ENCODE measurements around the gene RAE1.
A peak's percentile ranks its signal among the peaks of the same experiment; 100 is the strongest.

The RAE1 gene

DNA sequence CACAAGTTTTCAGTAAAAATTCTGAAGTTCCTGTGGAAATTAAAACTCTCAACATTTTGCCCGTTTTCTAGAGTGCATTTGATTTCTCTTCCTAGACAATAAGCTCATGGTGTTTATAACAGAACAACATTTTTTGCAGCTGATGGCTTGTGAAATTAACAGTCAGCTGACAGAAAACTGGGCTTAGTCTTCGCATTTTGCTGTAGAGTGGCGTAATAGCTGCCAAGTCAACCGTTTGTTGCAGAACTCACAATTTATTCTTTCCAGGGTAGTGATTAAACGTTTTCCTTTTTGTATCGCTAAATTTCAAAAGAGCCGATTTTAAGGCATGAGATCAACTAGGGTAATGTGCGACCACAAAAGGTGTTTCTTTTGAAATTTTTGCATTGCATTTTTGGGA, 20.1 kb upstream of the RAE1 start:
- H3K36me3 ChIP-seq, result no peaks in the 10 kb centered on the region
- H3K9me3 ChIP-seq, result no peaks in the 10 kb centered on the region
- H3K27me3 ChIP-seq, result peaks cover 16% of the 10 kb centered on the region
- H3K4me3 ChIP-seq (ENCODE audit: low read depth, low read length), result no peak overlapping the region
- H3K4me1 ChIP-seq, result no peaks in the 10 kb centered on the region
- no peak for DNase-seq
- TF ChIP-seq, protein P1, sequence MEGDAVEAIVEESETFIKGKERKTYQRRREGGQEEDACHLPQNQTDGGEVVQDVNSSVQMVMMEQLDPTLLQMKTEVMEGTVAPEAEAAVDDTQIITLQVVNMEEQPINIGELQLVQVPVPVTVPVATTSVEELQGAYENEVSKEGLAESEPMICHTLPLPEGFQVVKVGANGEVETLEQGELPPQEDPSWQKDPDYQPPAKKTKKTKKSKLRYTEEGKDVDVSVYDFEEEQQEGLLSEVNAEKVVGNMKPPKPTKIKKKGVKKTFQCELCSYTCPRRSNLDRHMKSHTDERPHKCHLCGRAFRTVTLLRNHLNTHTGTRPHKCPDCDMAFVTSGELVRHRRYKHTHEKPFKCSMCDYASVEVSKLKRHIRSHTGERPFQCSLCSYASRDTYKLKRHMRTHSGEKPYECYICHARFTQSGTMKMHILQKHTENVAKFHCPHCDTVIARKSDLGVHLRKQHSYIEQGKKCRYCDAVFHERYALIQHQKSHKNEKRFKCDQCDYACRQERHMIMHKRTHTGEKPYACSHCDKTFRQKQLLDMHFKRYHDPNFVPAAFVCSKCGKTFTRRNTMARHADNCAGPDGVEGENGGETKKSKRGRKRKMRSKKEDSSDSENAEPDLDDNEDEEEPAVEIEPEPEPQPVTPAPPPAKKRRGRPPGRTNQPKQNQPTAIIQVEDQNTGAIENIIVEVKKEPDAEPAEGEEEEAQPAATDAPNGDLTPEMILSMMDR (IDR thresholded peaks at IDR 0.05; ENCODE audit: low read depth, low read length), result no peak

DNA sequence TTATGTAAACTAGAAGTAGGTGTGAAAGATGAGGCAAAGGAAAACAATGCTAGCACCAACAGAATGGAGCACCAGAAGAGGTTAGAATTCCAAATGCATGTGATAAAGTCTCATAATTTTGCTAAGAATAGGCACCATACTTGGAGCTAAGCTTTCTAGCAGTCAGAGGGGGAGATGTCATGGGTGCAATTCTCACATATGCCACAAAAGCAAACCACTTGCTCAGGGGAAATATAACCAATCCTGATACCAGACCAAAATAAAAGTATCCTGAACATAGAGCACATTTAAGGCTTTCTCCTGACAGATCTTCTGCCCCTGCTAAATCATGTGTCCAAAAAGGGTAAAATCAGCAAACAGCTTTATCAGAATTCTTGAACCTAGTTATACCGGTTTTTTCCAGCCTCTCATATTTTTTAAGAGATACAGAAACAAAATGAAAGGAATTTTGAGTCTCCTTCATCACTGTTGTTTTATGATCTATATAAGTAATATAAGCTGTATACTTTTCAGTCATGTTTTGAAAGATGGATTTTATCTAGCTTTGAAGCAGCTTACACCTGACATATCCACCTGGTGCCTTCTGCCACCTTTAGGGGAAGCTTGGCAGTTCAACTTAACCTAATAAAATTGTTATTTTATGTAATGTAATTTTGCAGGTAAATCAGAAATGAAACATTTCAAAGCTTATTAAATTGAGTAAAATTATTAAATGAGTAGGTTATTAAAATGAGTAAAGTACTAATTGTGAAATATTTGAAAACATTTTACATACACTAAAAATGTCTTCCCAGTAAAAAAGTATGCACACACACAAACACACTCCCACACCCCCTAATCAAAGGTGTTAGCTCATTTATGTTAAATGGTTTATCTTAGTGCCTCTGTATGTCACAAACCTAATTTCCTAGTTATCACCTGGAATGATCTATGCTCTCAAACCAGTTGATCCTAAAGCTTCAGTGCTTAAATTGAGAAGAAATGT, 18.7 kb upstream of the RAE1 start:
- DNase-seq, result no peak
- Histone ChIP-seq H3K36me3 (no peaks in the 10 kb centered on the region), H3K9me3 (no peaks in the 10 kb centered on the region), H3K27me3 (peaks cover 18% of the 10 kb centered on the region), H3K4me3 (ENCODE audit: low read depth, low read length) (no peak overlapping the region), H3K4me1 (no peaks in the 10 kb centered on the region)
- TF ChIP-seq, protein P1 (IDR thresholded peaks at IDR 0.05; ENCODE audit: low read depth, low read length), result peak; percentile 31; the same call in 1 of the 2 replicates

DNA sequence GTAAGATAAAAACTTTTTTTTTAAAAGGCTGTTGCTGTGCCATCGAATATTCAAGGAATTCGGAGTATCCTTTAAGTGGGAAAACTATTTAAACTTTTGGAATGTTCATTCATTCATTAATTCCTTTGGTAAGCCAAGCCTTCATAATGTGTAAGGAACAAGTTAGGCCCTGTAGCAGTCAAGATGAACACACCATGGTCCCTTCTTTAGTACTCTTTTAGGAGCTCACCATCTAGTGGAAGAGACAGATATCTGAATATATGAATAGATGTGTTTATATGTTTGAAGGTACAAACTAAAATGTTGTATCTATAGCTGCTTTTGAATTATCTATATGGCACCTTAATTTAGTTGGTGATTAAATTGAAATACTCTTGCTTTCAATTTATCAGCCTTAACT, 15.7 kb upstream of the RAE1 start:
- peaks cover 18% of the 10 kb centered on the region for H3K27me3 ChIP-seq
- no peaks in the 10 kb centered on the region for H3K9me3 ChIP-seq
- DNase-seq, result no peak

GRCh38 chr20:57341663-57342062, 9.4 kb upstream of the RAE1 start:
- Histone ChIP-seq H3K36me3 (no peaks in the 10 kb centered on the region), H3K27me3 (peaks cover 2% of the 10 kb centered on the region), H3K4me3 (ENCODE audit: low read depth, low read length) (no peak overlapping the region), H3K9me3 (no peaks in the 10 kb centered on the region), H3K4me1 (no peaks in the 10 kb centered on the region)
- TF ChIP-seq, protein P1 (IDR thresholded peaks at IDR 0.05; ENCODE audit: low read depth, low read length), result no peak
- no peak for DNase-seq

More for the DNA sequence above, 15.7 kb upstream of the RAE1 start:
- TF ChIP-seq, protein P1 (IDR thresholded peaks at IDR 0.05; ENCODE audit: low read depth, low read length), result 0 out of 2 replicates have a peak, but pooled peaks have one; percentile 10
- Histone ChIP-seq H3K36me3 (no peaks in the 10 kb centered on the region), H3K4me3 (ENCODE audit: low read depth, low read length) (no peak overlapping the region), H3K4me1 (no peaks in the 10 kb centered on the region)

DNA sequence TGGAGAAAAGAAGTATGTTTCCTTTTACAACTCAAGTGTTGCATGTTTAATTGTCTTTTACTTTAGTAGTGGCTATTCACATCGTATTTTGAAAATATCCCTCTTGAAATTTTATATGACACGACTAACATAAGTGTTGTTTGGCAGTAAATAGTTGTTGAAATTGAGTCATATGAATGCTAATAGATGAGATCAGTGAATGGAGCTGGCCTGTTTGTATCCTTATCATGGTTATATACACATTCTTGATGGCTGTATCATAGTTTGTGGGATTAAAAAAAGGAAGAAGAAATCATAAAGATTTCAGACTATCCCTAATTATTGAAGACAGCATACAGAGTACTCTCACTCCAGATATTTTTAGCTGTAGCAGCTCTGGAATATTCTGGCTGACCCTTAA, 8.2 kb upstream of the RAE1 start:
- DNase-seq, result no peak
- Histone ChIP-seq H3K4me1 (no peaks in the 10 kb centered on the region), H3K27me3 (no peaks in the 10 kb centered on the region; the same call in 1 of the 2 replicates), H3K9me3 (no peaks in the 10 kb centered on the region), H3K4me3 (ENCODE audit: low read depth, low read length) (no peak overlapping the region), H3K36me3 (no peaks in the 10 kb centered on the region)
- TF ChIP-seq, protein P1 (IDR thresholded peaks at IDR 0.05; ENCODE audit: low read depth, low read length), result no peak

- H3K4me1 ChIP-seq, result no peaks in the 10 kb centered on the region
- H3K4me3 ChIP-seq (ENCODE audit: low read depth, low read length), result no peak overlapping the region
- TF ChIP-seq, protein P1 (IDR thresholded peaks at IDR 0.05; ENCODE audit: low read depth, low read length), result peak; percentile 82
- no peaks in the 10 kb centered on the region for H3K27me3 ChIP-seq
- H3K36me3 ChIP-seq, result no peaks in the 10 kb centered on the region
- peak; percentile 79 for DNase-seq
- H3K9me3 ChIP-seq, result no peaks in the 10 kb centered on the region
Observed at GRCh38 chr20:57346477-57346876, 4.6 kb upstream of the RAE1 start.

Measured in BE2C (cell line).